Skeletal muscle satellite cell (primary cell): Measurements from ENCODE around the gene SYK.

ENCODE experiments used
- H3K27me3 ChIP-seq: 2 replicates; pipeline ENCODE4 v1.7.0; 2013; ENCODE audit warnings: low read length; ENCODE audit not compliant: control insufficient read depth, insufficient read depth
- H3K36me3 ChIP-seq: 2 replicates; pipeline ENCODE4 v1.7.0; 2013; ENCODE audit warnings: mild to moderate bottlenecking, control low read depth, low read length; ENCODE audit not compliant: insufficient read depth
- H3K4me1 ChIP-seq: 2 replicates; pipeline ENCODE4 v1.7.0; 2013; ENCODE audit warnings: low read length; ENCODE audit not compliant: control insufficient read depth, insufficient read depth
- H3K4me2 ChIP-seq: 2 replicates; pipeline ENCODE4 v1.7.0; 2013; ENCODE audit warnings: mild to moderate bottlenecking, low read length
- H3K4me3 ChIP-seq: 2 replicates; pipeline ENCODE4 v1.7.0; 2013; ENCODE audit warnings: low read length
- H3K9ac ChIP-seq: 2 replicates; pipeline ENCODE4 v1.7.0; 2013; ENCODE audit warnings: mild to moderate bottlenecking, low read depth, low read length, moderate library complexity
- H3K9me3 ChIP-seq: replicated peaks from 2 replicates; pipeline ENCODE4 v1.7.0; 2013; ENCODE audit warnings: mild to moderate bottlenecking, control low read depth, low read length

The SYK gene

GRCh38 chr9:90827181-90827871 is 25.7 kb downstream of the SYK start:
- no peak overlapping the region for H3K9ac ChIP-seq

DNA sequence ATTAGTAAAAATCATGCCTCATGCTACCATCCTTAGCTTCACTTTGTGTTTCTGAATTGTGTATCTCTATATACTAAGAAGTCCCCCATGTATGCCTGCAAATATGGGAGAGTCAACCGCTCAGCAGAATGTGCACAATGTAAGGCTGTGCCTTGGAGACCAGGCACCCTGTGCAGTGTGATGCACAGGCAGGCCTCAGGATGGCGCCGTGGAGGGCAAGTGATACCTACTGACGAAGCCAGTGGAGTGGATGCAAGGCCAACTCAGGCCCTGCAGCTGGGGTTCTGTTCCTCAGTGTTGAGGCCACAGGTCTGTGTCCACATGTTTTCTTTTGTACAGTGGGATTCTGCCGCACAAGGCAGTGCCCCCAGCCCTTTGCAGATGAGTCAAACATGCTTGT is 28.4 kb downstream of the SYK start:
- Histone ChIP-seq H3K36me3 (no peaks in the 10 kb centered on the region), H3K4me1 (no peaks in the 10 kb centered on the region), H3K9ac (no peak overlapping the region), H3K27me3 (no peaks in the 10 kb centered on the region), H3K4me3 (no peak overlapping the region), H3K9me3 (no peaks in the 10 kb centered on the region), H3K4me2 (no peak overlapping the region)

More at GRCh38 chr9:90827181-90827871, 25.7 kb downstream of the SYK start:
- no peak overlapping the region for H3K4me2 ChIP-seq
- no peaks in the 10 kb centered on the region for H3K27me3 ChIP-seq
- H3K9me3 ChIP-seq, result no peaks in the 10 kb centered on the region
- no peaks in the 10 kb centered on the region for H3K36me3 ChIP-seq
- no peak overlapping the region for H3K4me3 ChIP-seq
- H3K4me1 ChIP-seq, result no peaks in the 10 kb centered on the region

DNA sequence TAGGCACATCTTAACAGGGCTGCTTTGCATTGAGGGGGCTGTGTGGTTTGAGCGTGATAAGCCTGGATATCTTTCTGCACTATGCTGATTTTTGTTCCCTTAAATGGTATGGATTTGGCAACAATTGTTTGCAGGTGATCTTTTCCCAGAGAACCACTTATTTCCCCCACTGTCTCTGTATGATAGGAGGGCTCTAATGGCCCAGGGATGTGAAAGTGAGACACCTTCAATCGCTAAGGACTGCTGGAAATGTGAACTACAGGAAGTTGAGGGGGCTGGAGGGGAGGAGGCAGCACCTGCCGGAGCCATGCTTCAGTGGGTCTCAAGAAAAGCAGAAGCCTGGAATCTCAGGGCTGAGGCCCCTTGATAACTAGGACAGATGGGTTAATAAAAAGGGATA is 29.4 kb downstream of the SYK start:
- Histone ChIP-seq H3K27me3 (no peaks in the 10 kb centered on the region), H3K9me3 (no peaks in the 10 kb centered on the region), H3K4me2 (no peak overlapping the region), H3K9ac (no peak overlapping the region), H3K4me3 (no peak overlapping the region), H3K36me3 (no peaks in the 10 kb centered on the region), H3K4me1 (no peaks in the 10 kb centered on the region)

- H3K4me1 ChIP-seq, result no peaks in the 10 kb centered on the region
- H3K36me3 ChIP-seq, result no peaks in the 10 kb centered on the region
- H3K9ac ChIP-seq, result no peak overlapping the region
- H3K9me3 ChIP-seq, result no peaks in the 10 kb centered on the region
- H3K27me3 ChIP-seq, result no peaks in the 10 kb centered on the region
- H3K4me3 ChIP-seq, result no peak overlapping the region
- no peak overlapping the region for H3K4me2 ChIP-seq
Observed at GRCh38 chr9:90832261-90832660, 30.6 kb downstream of the SYK start.

DNA sequence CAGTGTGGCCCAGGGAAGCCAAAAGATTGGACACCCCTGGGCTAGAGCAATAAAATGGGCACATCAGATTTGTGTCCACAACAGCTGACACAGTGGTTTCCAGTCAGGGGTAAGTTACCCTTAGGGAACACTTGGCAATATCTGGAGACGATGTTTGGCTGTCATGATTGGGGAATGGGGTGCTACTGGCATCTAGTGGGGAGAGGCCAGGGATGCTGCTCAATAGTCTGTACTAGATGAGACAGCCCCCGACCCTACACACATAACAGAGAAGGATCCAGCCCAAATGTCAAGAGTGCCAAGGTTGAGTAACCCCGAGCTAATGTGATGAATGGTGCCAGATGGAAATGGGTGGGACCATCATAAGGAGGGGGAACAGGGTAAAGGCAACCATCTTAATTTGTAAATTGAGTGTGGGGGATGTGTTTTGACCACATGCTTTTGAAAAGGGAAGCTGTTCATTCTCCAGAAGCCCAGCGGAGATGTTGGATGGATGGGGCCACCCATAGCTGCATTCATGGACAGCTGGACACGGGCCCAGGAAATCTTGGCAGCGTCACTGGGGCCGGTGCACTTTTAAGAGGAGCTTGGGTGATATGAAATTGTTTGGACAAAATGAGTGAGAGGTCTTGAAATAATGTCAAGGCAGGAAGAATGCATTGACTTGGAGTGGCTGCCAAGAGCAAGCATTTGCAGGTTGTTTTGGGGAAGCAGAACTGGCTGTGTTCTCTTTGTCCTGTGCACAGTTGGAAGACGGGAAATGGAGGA is 33.4 kb downstream of the SYK start:
- Histone ChIP-seq H3K9ac (no peak overlapping the region), H3K4me2 (no peak overlapping the region), H3K27me3 (no peaks in the 10 kb centered on the region), H3K4me3 (no peak overlapping the region), H3K4me1 (no peaks in the 10 kb centered on the region), H3K9me3 (no peaks in the 10 kb centered on the region), H3K36me3 (no peaks in the 10 kb centered on the region)

GRCh38 chr9:90836411-90837080 is 34.9 kb downstream of the SYK start:
- Histone ChIP-seq H3K4me3 (no peak overlapping the region), H3K4me2 (no peak overlapping the region), H3K4me1 (no peaks in the 10 kb centered on the region), H3K36me3 (no peaks in the 10 kb centered on the region), H3K9ac (no peak overlapping the region), H3K9me3 (peaks cover 3% of the 10 kb centered on the region), H3K27me3 (no peaks in the 10 kb centered on the region)

GRCh38 chr9:90838098-90838497 is 36.5 kb downstream of the SYK start:
- Histone ChIP-seq H3K9me3 (peaks cover 10% of the 10 kb centered on the region), H3K4me3 (no peak overlapping the region), H3K9ac (no peak overlapping the region), H3K27me3 (no peaks in the 10 kb centered on the region), H3K36me3 (no peaks in the 10 kb centered on the region), H3K4me2 (no peak overlapping the region), H3K4me1 (no peaks in the 10 kb centered on the region)

GRCh38 chr9:90838581-90839154 is 37.0 kb downstream of the SYK start:
- H3K36me3 ChIP-seq, result no peaks in the 10 kb centered on the region
- H3K27me3 ChIP-seq, result no peaks in the 10 kb centered on the region
- peaks cover 10% of the 10 kb centered on the region for H3K9me3 ChIP-seq
- H3K9ac ChIP-seq, result no peak overlapping the region
- H3K4me2 ChIP-seq, result no peak overlapping the region
- H3K4me3 ChIP-seq, result no peak overlapping the region
- no peaks in the 10 kb centered on the region for H3K4me1 ChIP-seq

GRCh38 chr9:90839183-90839728 is 37.6 kb downstream of the SYK start:
- no peak overlapping the region for H3K4me3 ChIP-seq
- H3K4me1 ChIP-seq, result no peaks in the 10 kb centered on the region
- no peaks in the 10 kb centered on the region for H3K27me3 ChIP-seq
- H3K36me3 ChIP-seq, result no peaks in the 10 kb centered on the region
- no peak overlapping the region for H3K9ac ChIP-seq
- peaks cover 10% of the 10 kb centered on the region for H3K9me3 ChIP-seq
- H3K4me2 ChIP-seq, result no peak overlapping the region

DNA sequence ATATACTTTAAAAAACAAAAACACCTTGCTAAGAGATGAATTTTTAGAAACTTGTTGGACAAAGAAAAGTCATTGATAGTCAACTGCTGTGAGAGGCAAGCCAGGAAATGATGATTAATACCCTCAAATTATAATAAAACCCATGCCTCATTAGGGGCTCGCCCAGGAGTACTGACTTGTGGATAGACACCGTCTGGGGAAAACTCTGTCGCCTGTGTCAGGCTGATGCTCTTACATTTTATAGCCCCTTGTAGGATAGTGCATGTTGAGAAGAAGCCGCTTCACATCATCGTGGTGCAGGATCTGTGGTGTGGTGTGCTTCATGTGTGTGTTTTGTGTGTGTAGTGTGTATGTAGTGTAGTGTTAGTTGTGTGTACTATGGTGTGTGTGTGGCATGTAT is 39.1 kb downstream of the SYK start:
- peaks cover 10% of the 10 kb centered on the region for H3K9me3 ChIP-seq
- no peaks in the 10 kb centered on the region for H3K36me3 ChIP-seq
- no peak overlapping the region for H3K9ac ChIP-seq
- H3K27me3 ChIP-seq, result no peaks in the 10 kb centered on the region
- H3K4me1 ChIP-seq, result no peaks in the 10 kb centered on the region
- H3K4me2 ChIP-seq, result no peak overlapping the region
- no peak overlapping the region for H3K4me3 ChIP-seq

GRCh38 chr9:90841213-90841612 is 39.6 kb downstream of the SYK start:
- Histone ChIP-seq H3K36me3 (no peaks in the 10 kb centered on the region), H3K4me1 (no peaks in the 10 kb centered on the region), H3K4me2 (no peak overlapping the region), H3K4me3 (no peak overlapping the region), H3K27me3 (no peaks in the 10 kb centered on the region), H3K9me3 (peaks cover 10% of the 10 kb centered on the region), H3K9ac (no peak overlapping the region)
